ENCODE data around the gene PALLD.

DNA sequence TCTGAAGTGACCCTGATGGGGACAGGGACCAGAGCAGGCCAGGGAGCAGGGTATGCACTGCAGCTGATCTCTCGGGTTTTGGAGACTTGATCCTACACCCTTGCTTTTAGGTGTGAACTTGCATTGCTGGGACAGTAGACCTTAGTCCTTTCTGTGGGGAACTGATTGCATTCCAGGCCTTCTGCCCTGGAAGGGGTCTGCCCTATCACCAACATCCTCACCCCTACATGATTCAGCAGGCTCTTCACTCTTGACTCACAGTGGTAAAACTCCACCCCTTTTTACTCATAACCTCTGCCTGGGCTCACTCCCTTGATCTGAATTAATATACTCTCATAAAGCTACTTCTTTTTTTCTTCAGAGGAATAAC is 10.0 kb upstream of the PALLD start:
- TF ChIP-seq MBNL3 (CRISPR knock-in tag; conservative IDR thresholded peaks at IDR 0.05) (no peak), EHMT2 (IDR thresholded peaks at IDR 0.05; ENCODE audit: borderline replicate concordance, low read depth, low read length) (no peak), ZSCAN21 (CRISPR knock-in tag; IDR thresholded peaks at IDR 0.05; ENCODE audit: borderline replicate concordance) (no peak)
